HG02870 (cell line): ENCODE data around the gene SHISA9.

Source experiments
- ATAC-seq: cut with Tn5 transposase; IDR thresholded peaks from one replicate; pipeline ENCODE4 v1.9.1; 2021; ENCODE audit warnings: mild to moderate bottlenecking, moderate library complexity; ENCODE audit not compliant: unreplicated experiment

Gene SHISA9

GRCh38 chr16:12942861-12943260 lies 41.5 kb downstream of the SHISA9 start:
- ATAC-seq, result no peak

DNA sequence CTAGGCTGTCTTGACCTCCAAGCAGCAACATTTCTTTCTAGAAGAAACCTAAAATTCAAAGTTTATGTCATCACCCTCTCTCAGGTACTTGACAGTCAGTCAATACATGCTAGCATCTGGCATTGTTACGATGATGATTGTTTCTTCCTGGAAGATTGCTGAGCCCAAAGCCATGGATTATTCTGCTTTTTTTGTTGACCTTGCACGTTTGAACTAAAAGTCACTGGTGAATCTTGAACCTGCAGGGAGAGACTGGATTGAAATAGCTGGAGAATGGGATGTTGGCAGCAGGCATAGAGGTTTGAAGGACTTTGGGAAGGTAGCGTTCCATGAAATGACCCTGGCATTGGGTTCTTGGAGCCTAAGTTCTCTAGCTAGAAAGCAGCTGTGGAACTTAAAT lies 42.9 kb downstream of the SHISA9 start:
- ATAC-seq, result no peak

- no peak for ATAC-seq
Observed at GRCh38 chr16:12951392-12951791, 50.0 kb downstream of the SHISA9 start.

DNA sequence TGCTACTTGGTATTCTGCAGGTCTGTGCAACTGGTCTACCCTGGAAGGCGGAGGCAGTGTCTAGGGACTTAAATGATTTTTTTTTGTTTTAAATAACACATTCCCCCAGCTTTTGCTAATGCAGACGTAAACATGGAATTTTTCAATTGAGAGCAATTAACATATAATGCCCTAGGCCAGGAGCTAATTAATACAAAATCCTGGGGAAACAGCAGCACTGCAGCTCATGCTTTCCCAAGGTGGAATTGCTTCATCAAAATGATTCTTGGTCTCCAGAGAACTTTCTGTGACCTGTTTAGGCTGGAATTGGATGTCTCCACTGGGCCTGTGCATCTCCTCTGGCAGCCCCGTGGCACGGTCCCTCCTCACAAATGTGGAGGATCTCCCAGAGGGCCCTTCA lies 50.6 kb downstream of the SHISA9 start:
- ATAC-seq, result no peak

- no peak for ATAC-seq
Observed at GRCh38 chr16:12958366-12958765, 57.0 kb downstream of the SHISA9 start.

- no peak for ATAC-seq
Observed at GRCh38 chr16:12959072-12959471, 57.7 kb downstream of the SHISA9 start.

DNA sequence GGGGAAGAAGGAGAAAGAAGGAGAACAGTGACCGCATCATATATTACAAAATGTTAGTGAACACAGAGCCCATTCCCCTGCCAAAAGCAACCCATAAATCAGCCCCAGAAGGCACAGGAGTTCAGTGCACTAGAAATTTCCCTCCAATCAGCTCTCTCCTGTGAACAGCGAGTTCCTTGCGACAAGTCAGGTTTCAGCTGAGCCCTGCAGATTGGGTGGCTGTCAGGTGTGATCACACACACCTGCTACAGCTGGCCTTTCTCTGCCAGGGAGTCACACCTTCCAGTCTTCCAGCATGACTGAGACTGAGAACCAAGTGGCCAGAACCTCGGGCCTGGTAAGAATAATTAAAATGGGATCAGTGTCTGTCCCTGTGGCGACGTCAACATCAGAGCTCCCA lies 60.2 kb downstream of the SHISA9 start:
- no peak for ATAC-seq

- ATAC-seq, result no peak
Observed at GRCh38 chr16:12964461-12964860, 63.1 kb downstream of the SHISA9 start.

DNA sequence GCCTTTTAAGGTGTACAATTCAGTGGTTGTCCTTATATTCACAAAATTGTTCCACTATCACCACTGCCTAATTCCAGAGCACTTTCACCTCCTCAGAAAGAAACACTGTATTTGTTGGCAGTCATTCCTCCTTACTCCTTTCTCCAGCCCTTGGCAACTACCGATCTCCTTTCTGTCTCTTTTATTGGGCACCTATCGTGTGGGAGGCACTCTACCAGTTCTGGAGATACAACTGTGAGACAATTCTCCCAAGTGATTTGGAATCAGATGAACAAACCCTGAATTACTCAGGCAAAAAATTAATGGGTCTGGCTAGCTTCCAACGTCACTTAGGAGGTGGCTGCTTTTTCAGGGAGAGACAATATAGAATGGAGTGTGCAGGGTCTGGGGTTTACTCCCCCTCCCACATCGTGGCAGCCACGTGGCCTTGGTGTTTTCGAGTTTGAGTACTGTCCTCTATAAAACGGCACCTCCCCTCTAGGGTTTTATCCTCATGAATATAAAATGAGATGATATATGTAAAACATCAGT lies 63.9 kb downstream of the SHISA9 start:
- ATAC-seq, result no peak

- no peak for ATAC-seq
Observed at GRCh38 chr16:12971241-12971640, 69.8 kb downstream of the SHISA9 start.

- no peak for ATAC-seq
Observed at GRCh38 chr16:12972246-12972645, 70.8 kb downstream of the SHISA9 start.

- ATAC-seq, result no peak
Observed at GRCh38 chr16:12975766-12976165, 74.4 kb downstream of the SHISA9 start.

DNA sequence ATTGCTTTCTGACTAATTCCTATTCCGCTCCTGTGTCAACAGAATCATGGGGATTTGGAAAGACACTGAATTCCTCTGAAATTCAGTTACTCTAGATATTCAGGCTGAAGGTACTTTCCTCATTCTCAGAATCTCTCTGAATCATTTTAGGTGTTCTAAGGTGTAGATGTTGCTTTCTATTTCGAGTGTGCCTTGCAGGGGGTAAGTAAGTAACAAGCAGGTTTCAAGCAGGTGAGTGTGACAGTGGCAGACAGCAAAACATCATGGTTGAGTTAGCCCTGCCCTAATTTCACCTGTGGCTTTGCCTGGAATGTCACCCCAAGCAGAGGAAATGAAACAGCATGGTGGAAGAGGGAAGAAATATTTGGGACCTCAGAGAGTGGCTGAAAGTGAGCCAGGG lies 75.1 kb downstream of the SHISA9 start:
- ATAC-seq, result no peak

DNA sequence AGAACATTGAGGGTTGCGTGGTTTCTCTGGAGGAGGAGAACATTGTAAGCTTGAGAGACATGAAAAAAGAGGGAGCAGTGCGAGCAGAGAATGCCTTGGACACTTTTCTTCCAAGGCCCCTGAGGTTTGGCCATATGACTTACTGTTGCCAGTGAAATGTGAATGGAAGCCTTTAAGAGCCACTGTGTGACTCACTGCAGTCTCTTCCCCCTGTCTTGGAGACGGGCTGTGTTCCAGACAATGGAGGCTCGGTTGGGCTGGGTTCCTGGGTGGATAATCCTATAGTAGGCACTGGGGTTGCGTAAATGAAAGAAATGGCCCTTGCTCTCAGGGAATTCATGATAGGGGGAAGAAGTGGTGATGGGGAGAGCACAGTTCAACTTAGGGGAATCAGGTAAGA lies 75.5 kb downstream of the SHISA9 start:
- no peak for ATAC-seq

DNA sequence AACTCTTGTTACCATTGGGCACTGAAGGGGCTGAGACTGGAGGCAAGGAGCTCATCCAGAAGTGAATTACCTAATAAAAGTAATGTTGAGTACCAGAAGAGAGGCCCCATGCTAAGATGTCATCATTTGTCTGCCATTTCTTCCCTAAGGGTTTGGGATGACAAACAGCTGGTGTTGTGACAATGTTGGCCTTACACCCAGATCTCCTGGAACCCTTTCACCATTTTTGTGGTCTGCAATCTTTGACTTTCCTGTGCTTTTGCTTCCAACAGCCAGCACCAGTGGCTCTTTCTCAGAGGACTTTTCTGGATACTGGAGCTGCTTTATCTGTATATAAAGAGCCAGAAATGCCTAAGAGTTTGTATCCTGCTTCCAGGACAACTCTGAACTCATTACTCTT lies 84.1 kb downstream of the SHISA9 start:
- no peak for ATAC-seq

DNA sequence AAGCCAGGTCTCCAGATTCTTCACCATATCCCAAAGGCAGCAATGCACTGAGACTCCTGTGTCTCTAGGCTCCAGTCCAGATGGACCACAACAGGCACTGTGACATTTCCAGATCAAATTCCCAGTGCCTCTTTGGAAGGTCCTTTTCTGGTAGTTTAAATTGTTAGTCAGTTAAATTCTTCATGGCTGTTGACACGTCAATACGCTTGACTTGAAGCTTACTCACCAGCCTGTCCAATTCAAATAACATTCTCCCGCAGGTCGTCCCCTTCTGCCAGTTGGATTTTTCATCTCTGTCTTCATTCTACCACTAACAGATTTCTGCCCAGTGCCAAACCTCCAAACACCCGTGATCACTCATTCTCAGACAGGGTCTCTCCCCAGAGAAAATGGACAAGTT lies 86.7 kb downstream of the SHISA9 start:
- no peak for ATAC-seq

- ATAC-seq, result no peak
Observed at GRCh38 chr16:12992066-12992465, 90.7 kb downstream of the SHISA9 start.

DNA sequence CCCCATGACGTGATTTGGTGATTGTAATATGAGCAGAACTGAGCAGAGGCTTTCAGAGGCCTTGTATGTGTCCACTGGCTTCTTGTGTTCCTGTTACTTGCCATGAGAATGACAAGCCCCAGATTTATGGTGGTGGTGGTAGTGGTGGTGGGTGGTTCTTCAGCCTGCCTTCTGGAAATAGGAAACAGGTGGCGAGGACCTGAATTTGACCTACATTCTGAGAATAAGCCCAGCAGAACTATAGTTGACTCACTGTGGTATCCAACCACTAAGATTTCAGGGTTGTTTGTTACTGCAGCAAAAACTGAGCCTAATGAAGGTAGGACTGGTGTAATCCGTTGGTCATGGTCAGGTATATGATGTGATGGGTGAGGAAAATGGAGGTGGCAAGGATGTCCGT lies 93.0 kb downstream of the SHISA9 start:
- ATAC-seq, result no peak

- ATAC-seq, result no peak
Observed at GRCh38 chr16:12995721-12996372, 94.4 kb downstream of the SHISA9 start.

- no peak for ATAC-seq
Observed at GRCh38 chr16:12998361-12999085, 97.1 kb downstream of the SHISA9 start.

DNA sequence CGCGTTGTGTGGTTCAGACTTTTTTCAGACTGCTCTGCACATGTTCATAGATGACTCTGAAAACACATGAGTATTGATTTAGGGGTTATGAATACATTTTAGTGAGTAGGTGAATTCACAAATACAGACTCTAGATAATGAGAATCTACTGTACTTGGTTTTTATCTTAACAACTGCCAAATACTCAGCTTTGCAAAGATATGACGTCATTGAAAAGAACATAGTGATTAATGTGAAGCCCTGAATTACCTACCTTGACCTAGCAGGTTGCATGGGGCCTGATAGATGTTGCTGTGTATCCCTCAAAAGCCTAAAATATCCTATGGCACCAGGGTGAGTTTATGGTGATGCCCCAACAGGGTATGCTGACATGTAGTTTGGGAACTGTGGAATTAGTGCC lies 98.0 kb downstream of the SHISA9 start:
- no peak for ATAC-seq

DNA sequence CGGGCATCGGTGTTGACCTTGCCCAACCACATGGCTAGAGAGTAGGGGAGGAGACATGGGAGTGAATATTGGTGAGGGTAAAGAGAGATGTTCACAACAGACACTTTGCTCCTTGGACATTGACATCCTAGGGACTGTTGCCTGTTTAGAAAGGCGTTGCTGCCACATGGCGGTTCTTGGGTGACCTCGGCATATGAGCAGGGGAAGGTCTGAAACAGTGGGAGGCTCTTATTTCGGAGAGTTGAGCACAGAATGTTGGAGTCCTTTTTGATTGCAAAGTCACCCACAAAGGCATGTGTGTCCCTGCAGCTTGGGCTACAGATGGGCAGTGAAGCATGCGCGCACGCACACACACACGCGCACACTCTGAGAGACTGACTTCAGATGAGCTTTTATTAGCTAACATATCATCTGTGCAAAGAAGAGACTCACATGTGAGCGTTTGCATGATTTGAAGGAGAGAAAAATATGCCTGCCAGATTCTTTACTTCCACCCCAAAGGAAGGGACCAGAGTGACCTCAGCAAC lies 104.4 kb downstream of the SHISA9 start:
- no peak for ATAC-seq
